HepG2 (cell line): ENCODE measurements around the gene SIK3. TPM values are rescaled to one million over a fixed set of nuclear protein-coding genes. Genes with fewer than 3 reads are reported as not detected.

Source experiments
- ATAC-seq: fragments of 200-7000 bp; cut with Tn5 transposase; 3 replicates; pipeline ENCODE4 v1.9.1; 2020; ENCODE audit warnings: mild to moderate bottlenecking, moderate library complexity
- BruUV-seq: library from RNA; stranded (reverse); fragments of 400-500 nt; replicated peaks from 2 replicates; lab custom pipeline; 2021; lab: Mats Ljungman, UMichigan
- CTCF ChIA-PET: fragments of 300-600 bp; formaldehyde crosslinking; extraction: SDS; loops from one replicate; lab custom pipeline; 2021; ENCODE audit warnings: low total read pairs, inconsistent platforms, low intra/inter-chr PET ratio; lab: Yijun Ruan, JAX
- POLR2A ChIA-PET: fragments of 350-600 bp; sonication (Branson Sonifier 250); formaldehyde crosslinking; loops from one replicate; lab custom pipeline; 2020; ENCODE audit warnings: antibody characterized with exemption, inconsistent platforms; lab: Yijun Ruan, JAX
- DNase-seq: peaks from one replicate; pipeline ENCODE4 v3.0.0-alpha.2; 2015; ENCODE audit warnings: low spot score
- FAIRE-seq: peaks from 3 replicates; lab custom pipeline; 2011; peaks lifted over from hg19 to GRCh38; lab: Jason Lieb, UNC
- H2AFZ ChIP-seq: one replicate; pipeline ENCODE4 v1.6.1; 2011; ENCODE audit warnings: low read length, inconsistent platforms
- H3K27ac ChIP-seq: fragments of 300-600 bp; 3 replicates; pipeline ENCODE4 v1.8.0; 2011; ENCODE audit warnings: mixed run types, mild to moderate bottlenecking, mixed read lengths, low read length, inconsistent platforms; ENCODE audit not compliant: insufficient read depth; ENCODE audit errors: extremely low read length
- H3K27me3 ChIP-seq, 2 experiments: fragments of 200-600 bp in 1 of 2; 2 replicates in 1 of 2; 3 replicates in 1 of 2; pipeline versions ENCODE4 v1.6.0 to v1.8.0; 2011; ENCODE audit warnings: low read length in 2 of 2, mild to moderate bottlenecking in 2 of 2, moderate library complexity in 2 of 2, inconsistent platforms in 1 of 2; ENCODE audit not compliant: insufficient read depth in 2 of 2, control insufficient read depth in 1 of 2
- H3K36me3 ChIP-seq, 2 experiments: fragments of 200-600 bp in 1 of 2; replicated peaks in 1 of 2; 2 replicates in 1 of 2; 3 replicates in 1 of 2; pipeline versions ENCODE4 v1.5.1 to v1.8.0; 2011; ENCODE audit warnings: low read length in 2 of 2, inconsistent platforms in 1 of 2; ENCODE audit not compliant: insufficient read depth in 2 of 2, control insufficient read depth in 1 of 2
- H3K4me1 ChIP-seq: 2 replicates; pipeline ENCODE4 v1.5.1; 2012; ENCODE audit warnings: low read length, inconsistent platforms; ENCODE audit not compliant: insufficient read depth
- H3K4me2 ChIP-seq: 2 replicates; pipeline ENCODE4 v1.6.0; 2011; ENCODE audit warnings: low read depth, low read length, inconsistent platforms
- H3K4me3 ChIP-seq, 3 experiments: fragments of 200-600 bp in 1 of 3; sonication (generic), shearing (Covaris generic) in 1 of 3; replicated peaks in 1 of 3; 2 replicates each; pipeline ENCODE4 v1.5.1; 2011 to 2016; ENCODE audit warnings: low read length in 3 of 3, inconsistent platforms in 2 of 3, low read depth in 2 of 3, mild to moderate bottlenecking in 2 of 3, control low read depth in 1 of 3, mixed read lengths in 1 of 3; ENCODE audit not compliant: insufficient read depth in 1 of 3
- H3K79me2 ChIP-seq: one replicate; pipeline ENCODE4 v1.6.1; 2011; ENCODE audit warnings: low read length, inconsistent platforms; ENCODE audit not compliant: insufficient read depth
- H3K9ac ChIP-seq: 2 replicates; pipeline ENCODE4 v1.6.0; 2011; ENCODE audit warnings: mild to moderate bottlenecking, low read depth, low read length, inconsistent platforms; ENCODE audit not compliant: insufficient read depth
- H3K9me3 ChIP-seq: 2 replicates; pipeline ENCODE4 v1.5.1; 2012; ENCODE audit warnings: mild to moderate bottlenecking, low read length
- H4K20me1 ChIP-seq: 2 replicates; pipeline ENCODE4 v1.6.0; 2011; ENCODE audit warnings: inconsistent platforms, mild to moderate bottlenecking, low read length, moderate library complexity; ENCODE audit not compliant: insufficient read depth
- HMGA1 ChIP-seq: sonication (generic); formaldehyde crosslinking; conservative IDR thresholded peaks from 2 replicates; pipeline ENCODE4 v1.4.0; 2020; ENCODE audit warnings: missing genetic modification reagents
- IKZF4 ChIP-seq: sonication (generic); formaldehyde crosslinking; IDR thresholded peaks from 2 replicates; pipeline ENCODE4 v1.5.1; 2020; ENCODE audit warnings: borderline replicate concordance, mild to moderate bottlenecking, low read depth, missing genetic modification reagents; ENCODE audit errors: not compliant biosample characterization
- PTBP1 ChIP-seq: fragments of 200-400 bp; formaldehyde crosslinking; IDR thresholded peaks from 2 replicates; pipeline ENCODE4 v1.6.1; 2018; ENCODE audit warnings: low read length, low read depth; ENCODE audit not compliant: poor library complexity, severe bottlenecking
- SRY ChIP-seq: sonication (generic); formaldehyde crosslinking; IDR thresholded peaks from 2 replicates; pipeline ENCODE4 v1.8.0; 2022; ENCODE audit warnings: mild to moderate bottlenecking, missing genetic modification reagents
- ZNF138 ChIP-seq: sonication (generic); formaldehyde crosslinking; IDR thresholded peaks from 2 replicates; pipeline ENCODE4 v1.5.0; 2020; ENCODE audit warnings: mild to moderate bottlenecking, low read depth, missing genetic modification reagents
- ZNF232 ChIP-seq: sonication (generic); formaldehyde crosslinking; IDR thresholded peaks from 2 replicates; pipeline ENCODE4 v1.4.0; 2020; ENCODE audit warnings: missing genetic modification reagents, borderline replicate concordance
- ZNF318 ChIP-seq: sonication (generic); formaldehyde crosslinking; IDR thresholded peaks from 2 replicates; pipeline ENCODE4 v1.4.0; 2020; ENCODE audit warnings: mild to moderate bottlenecking, missing genetic modification reagents
- WGBS: methylation state at CpG from one replicate; pipeline ENCODE4 v1.1.6; 2017; ENCODE audit warnings: low lambda C conversion rate; 5-methylcytosine and 5-hydroxymethylcytosine counted together
- in situ Hi-C: cut with HindIII; loops from 2 replicates; pipeline ENCODE4 v1.10.0; 2017; ENCODE audit warnings: low pct_unique_long_range_greater_than_20kb; ENCODE audit not compliant: extremely low pct_ligation_motif_present
- intact Hi-C: fragments of 100-400 bp; cut with micrococcal nuclease; formaldehyde crosslinking; loops from one replicate; pipeline ENCODE4 v1.10.0; 2022; ENCODE audit not compliant: unreplicated experiment
- polyA plus RNA-seq, 8 experiments: library from polyadenylated mRNA; depleted of rRNA in 3 of 8; stranded (reverse) in 7 of 8; unstranded in 1 of 8; fragments of >200 nt; fragmentation: Illumina TruSeq in 4 of 8; extraction: Trizol in 4 of 8; gene quantifications; 2 replicates each; pipeline versions ENCODE4 v1.2.1 to v1.2.3, GENCODE V29; 2011 to 2016; ENCODE audit warnings: low read depth in 4 of 8, missing spikeins in 1 of 8, mixed read lengths in 1 of 8; ENCODE audit not compliant: insufficient read depth in 1 of 8
- total RNA-seq, 5 experiments: library from RNA; depleted of rRNA; stranded (reverse); fragments of >200 nt; fragmentation: Illumina TruSeq; extraction: Trizol; gene quantifications; 2 replicates each; pipeline ENCODE4 v1.2.3, GENCODE V29; 2016; ENCODE audit warnings: low read depth in 1 of 5
- TF ChIP-seq, protein P1 (sequence below): sonication (generic); formaldehyde crosslinking; IDR thresholded peaks from 2 replicates; pipeline ENCODE4 v1.9.0; 2021; ENCODE audit warnings: missing genetic modification reagents, borderline replicate concordance

SIK3 gene
- total and polyA plus RNA-seq, 2 of the 13 experiments (the other 11 are each of a cell fraction or from before 2014, with no cell fraction given), result 5.7 to 9.8 TPM

DNA sequence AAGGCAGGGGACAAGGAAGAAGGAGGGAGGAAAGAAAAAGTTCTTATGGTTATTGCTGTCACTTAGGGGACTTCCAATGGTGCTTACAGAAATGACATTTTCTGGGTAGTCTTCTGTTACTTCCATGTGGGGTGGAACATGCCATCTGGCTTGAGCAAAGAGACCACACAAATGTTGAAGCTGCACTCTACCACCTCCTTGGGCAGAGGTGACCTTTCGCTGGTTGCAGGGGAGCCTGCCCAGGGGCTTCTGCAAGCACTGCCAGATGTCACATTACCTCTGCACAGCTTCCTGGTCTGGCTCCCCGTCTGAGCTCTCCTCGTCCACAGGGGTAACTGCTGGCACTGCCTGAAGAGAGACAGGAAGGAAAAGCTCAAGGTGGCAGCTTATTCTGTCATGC, 228.2 kb downstream of the SIK3 start:
- BruUV-seq, result no TSS peak
- Histone ChIP-seq H3K4me3 (no peak overlapping the region), H2AFZ (no peak overlapping the region), H3K9ac (no peak overlapping the region), H3K79me2 (no peaks in the 10 kb centered on the region), H3K27me3 (no peaks in the 10 kb centered on the region), H3K4me1 (peaks cover 20% of the 10 kb centered on the region), H3K9me3 (no peaks in the 10 kb centered on the region), H3K36me3 (peaks cover 23 to 87% of the 10 kb centered on the region in 2 experiments), H3K27ac (no peak overlapping the region), H4K20me1 (no peaks in the 10 kb centered on the region), H3K4me2 (no peak overlapping the region)
- no peak for DNase-seq
- intact Hi-C loops, result no loop called here
- FAIRE-seq, result no peak
- WGBS, result 100% methylated on average over 2 of the region's 3 CpGs
- CTCF ChIA-PET, result interaction anchor here (1.2 kb wide), 1 partner anchor 236 kb away, joined by 3 read pairs; no protein-coding TSS in a partner anchor
- in situ Hi-C loops, result loop anchor here (5.0 kb wide), 1 partner anchor 362 kb away; the partner anchor contains the start of genes PCSK7 and RNF214
- peak; percentile 42 for ATAC-seq
- POLR2A ChIA-PET, result interaction anchor here (0.8 to 1.9 kb wide), 4 partner anchors 33 to 82 kb away, joined by 3 to 21 read pairs (median 4); partner anchors contain the start of genes APOA1, APOA5 and ZPR1
- no peak for TF ChIP-seq ZNF318
- TF ChIP-seq ZNF138 (CRISPR knock-in tag), result no peak
- TF ChIP-seq SRY (CRISPR knock-in tag), result no peak
- no peak for TF ChIP-seq HMGA1 (CRISPR knock-in tag)
- TF ChIP-seq, protein P1, sequence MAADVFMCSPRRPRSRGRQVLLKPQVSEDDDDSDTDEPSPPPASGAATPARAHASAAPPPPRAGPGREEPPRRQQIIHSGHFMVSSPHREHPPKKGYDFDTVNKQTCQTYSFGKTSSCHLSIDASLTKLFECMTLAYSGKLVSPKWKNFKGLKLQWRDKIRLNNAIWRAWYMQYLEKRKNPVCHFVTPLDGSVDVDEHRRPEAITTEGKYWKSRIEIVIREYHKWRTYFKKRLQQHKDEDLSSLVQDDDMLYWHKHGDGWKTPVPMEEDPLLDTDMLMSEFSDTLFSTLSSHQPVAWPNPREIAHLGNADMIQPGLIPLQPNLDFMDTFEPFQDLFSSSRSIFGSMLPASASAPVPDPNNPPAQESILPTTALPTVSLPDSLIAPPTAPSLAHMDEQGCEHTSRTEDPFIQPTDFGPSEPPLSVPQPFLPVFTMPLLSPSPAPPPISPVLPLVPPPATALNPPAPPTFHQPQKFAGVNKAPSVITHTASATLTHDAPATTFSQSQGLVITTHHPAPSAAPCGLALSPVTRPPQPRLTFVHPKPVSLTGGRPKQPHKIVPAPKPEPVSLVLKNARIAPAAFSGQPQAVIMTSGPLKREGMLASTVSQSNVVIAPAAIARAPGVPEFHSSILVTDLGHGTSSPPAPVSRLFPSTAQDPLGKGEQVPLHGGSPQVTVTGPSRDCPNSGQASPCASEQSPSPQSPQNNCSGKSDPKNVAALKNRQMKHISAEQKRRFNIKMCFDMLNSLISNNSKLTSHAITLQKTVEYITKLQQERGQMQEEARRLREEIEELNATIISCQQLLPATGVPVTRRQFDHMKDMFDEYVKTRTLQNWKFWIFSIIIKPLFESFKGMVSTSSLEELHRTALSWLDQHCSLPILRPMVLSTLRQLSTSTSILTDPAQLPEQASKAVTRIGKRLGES (CRISPR knock-in tag), result no peak
- TF ChIP-seq ZNF232 (CRISPR knock-in tag), result no peak
- no peak for TF ChIP-seq IKZF4 (CRISPR knock-in tag)
- TF ChIP-seq PTBP1, result no peak
